GM19455 (cell line): ENCODE measurements around the gene CTBP1.
A peak's percentile ranks its signal among the peaks of the same experiment; 100 is the strongest.

Experiments used
- ATAC-seq: cut with Tn5 transposase; IDR thresholded peaks from one replicate; pipeline ENCODE4 v1.9.1; 2021; ENCODE audit not compliant: unreplicated experiment

Gene CTBP1

DNA sequence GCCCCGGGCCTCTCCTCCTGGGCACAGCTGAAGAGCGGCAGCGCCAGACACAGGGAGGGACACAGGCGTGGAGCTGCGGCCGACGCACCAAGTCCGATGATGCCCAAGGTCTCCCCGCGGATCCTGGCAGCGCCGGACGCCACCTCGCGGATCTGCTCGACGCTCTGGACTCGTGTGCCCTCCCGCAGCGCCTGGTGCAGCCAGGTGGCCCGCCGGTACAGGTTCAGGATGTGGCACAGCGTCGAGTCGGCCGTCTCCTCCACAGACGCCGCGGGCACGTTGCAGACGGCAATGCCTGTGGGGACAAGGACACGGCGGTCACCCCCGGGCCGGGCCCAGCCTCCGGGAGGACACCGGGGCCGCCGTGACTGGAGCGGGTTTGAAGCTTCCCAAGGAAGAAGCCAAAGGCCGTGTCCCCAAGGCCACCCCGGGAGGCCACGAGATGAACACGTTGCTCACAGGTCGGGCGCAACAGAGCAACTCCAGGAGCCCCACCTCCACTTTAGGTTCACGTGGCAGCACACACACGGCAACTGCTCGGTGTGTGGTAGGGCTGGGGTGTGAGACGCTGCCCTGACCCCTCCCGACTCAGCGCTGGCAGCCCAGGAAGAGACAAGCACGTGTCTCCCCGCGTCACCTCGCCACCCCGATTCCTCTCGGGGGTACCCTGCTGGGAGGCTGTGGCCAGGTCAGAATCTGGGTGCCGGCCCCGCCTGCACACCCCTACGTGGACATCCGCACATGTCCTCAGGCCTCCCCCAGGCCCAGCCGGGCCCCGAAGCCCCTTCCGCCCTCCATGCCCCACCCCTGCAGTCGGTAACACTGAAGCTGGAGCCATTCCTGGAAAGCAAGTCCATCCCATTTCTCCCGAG, 23.4 kb downstream of the CTBP1 start:
- ATAC-seq: no peak

DNA sequence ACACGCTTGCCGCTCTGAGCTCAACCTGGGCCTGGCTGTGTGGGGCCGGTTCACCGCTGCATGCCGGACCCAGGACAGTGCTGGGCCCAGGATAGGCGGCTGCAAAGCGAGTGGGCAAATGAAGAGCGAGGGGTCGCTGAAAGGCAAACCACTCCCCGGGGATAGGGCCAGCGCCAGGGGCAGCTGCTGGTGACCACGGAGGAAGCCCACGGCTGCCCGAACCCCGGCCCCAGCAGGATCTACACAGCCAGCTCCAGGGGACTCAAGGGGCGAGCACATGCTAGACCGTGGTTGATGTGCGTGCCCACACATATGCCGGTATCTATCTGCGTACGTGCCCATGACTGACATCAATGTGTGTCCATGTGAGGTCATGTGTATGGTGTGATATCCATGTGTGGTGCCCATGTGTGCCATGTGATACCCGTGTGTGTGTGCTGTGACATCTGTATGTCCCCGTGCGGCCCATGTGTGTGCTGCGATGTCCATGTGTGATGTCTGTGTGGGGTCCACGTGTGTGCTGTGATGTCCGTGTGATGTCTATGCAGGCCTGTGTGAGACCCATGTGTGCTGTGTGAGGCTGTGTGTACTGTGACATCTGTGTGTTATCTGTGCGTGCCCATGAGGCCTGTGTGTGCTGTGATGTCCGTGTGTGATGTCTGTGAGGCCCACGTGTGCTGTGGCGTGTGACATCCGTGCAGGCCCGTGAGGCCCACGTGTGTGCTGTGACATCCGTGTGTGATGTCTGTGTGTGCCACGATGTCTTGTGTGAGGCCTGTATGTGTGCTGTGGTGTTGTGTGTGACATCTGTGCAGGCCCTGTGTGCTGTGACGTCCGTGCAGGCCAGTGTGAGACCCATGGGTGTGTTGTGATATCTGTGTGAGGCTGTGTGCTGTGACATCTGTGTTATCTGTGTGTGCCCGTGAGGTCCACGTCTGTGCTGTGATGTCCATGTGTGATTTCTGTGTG, 24.8 kb downstream of the CTBP1 start:
- ATAC-seq: no peak

DNA sequence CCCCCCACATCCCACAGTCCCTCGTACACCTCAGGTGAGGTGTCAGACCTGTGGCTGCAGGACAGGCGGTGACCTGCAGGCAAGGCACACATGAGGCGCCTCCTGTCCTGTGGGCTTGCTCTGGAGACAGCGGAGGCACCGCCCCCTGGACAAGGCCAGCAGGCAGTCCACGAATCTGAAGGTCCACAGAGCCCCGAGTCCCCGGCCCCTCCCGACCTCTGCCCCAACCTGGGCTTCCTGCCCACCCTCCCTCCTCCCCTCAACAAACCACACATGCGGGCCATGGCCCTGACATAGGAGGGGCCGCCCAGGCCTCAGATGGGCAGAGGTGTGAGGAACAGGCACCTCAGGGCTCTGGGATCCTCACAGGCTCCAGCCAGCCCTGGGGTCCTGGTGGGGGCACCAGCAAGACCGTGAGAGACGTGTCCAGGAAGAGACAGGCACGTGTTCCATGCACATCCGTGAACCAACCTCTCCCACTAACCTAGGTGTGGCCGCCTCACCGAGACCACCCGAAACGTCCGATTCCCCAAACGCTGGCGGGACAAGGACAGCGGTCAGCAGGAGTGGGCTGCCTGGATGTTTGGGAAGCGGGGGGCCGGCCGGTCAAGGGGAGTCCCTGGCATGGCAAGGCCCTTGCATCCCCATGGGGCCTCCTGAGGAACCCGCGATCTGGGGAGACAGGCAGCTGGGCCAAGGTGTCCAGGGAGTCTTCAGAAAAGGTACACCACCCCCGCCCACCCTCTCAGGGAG, 25.8 kb downstream of the CTBP1 start:
- ATAC-seq: no peak

DNA sequence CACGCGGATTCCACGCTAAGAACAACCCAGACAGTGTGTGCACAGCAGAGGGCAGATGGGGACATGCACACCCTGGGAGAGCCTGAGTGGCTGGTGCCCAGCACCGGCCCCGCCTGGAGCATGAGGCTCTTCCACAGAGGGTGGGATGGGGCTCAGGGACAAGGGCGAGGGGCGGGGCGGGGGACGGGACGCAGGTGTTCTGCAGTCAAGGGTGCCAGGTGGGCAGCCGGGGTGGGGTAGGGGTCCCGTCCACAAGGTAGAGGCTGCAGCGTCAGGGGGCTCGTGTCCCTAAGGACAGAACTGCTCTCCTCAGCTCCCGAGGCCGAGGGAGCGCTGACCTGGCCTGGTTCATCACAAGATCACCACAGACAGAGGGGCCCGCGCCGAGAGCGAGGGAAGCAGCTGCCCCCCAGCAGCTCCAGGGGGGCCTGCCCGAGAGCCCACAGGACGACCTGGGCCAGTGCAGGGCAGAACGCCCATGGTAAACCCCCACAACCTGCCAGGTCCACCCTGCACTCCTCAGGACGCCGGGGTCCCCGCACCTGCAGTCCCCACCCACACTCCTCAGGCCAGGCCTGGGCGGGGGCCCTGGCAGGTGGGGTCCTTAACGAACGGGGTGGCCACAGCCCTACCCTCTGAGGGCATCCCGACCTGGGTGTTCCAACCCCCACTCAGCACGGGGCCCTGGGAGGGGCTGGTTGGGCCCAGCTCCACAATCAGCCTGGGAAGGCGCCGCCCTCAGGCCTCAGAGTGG, 26.7 kb downstream of the CTBP1 start:
- no peak for ATAC-seq

DNA sequence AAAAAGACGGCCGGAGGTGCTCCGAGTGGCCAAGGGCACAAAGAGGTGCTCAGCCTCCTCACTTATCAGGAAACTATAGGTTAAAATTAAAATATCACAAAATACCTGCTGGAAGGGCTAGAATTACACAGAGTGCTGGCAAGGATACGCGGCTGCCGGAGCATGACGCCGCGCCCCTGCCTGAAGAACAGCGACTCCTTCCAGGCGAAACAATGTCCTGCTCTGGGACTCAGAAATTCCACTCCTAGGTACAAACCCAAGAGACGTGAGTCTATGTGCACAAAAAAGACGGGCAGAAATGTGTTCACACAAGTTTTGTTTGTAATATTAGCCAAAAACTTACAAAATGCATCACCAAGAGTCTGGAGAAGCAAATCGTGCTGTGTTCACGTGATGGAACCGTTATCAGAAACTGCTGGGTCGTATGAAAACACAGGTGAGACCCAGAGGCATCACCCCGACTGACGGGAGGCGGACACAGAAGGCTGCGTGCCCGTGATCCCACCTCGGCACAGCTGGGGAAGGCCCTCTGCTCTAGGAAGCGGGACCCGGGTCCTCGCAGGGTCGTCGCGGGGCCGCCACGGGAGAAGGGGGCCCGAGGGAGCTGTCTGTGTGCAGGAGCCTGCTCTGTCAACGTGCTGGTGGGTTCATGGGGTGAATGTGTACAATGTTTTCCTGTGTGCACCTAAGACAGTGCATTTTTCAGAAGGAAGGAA, 27.6 kb downstream of the CTBP1 start:
- no peak for ATAC-seq

DNA sequence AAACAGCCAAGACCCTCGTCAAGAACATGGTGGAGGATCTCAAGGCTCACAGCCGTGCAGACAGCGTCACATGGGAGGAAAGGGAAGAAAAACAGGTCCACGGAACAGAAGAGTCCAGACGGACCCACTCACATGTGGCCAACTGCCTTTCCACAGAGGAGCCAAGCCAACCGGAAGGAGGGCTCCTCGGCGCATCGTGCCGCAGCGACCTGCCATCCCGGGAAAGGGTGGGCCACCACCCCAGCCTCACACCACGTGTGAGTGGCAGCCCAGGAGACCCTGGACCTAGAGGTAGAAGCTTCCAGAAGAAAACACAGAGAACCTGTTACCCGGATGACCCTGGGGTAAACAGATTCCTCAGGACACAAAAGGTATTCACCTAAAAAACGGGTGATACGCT, 28.4 kb downstream of the CTBP1 start:
- no peak for ATAC-seq

DNA sequence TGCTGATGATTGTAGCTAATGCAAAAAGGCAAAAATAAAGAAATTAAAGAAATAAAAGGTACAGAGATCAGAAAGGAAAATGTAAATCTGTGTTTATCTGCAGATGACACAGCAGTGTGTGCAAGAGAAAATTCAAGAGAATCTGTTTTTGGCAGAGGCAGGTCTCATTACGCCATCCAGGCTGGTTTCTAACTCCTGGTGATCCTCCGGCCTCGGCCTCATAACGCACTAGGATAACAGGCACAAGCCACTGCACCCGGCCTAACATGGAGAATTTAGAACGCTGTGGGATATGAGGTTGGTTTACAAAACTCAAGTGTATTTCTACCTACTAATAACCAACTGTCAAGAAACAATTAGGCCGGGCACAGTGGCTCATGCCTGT, 29.4 kb downstream of the CTBP1 start:
- ATAC-seq: no peak

DNA sequence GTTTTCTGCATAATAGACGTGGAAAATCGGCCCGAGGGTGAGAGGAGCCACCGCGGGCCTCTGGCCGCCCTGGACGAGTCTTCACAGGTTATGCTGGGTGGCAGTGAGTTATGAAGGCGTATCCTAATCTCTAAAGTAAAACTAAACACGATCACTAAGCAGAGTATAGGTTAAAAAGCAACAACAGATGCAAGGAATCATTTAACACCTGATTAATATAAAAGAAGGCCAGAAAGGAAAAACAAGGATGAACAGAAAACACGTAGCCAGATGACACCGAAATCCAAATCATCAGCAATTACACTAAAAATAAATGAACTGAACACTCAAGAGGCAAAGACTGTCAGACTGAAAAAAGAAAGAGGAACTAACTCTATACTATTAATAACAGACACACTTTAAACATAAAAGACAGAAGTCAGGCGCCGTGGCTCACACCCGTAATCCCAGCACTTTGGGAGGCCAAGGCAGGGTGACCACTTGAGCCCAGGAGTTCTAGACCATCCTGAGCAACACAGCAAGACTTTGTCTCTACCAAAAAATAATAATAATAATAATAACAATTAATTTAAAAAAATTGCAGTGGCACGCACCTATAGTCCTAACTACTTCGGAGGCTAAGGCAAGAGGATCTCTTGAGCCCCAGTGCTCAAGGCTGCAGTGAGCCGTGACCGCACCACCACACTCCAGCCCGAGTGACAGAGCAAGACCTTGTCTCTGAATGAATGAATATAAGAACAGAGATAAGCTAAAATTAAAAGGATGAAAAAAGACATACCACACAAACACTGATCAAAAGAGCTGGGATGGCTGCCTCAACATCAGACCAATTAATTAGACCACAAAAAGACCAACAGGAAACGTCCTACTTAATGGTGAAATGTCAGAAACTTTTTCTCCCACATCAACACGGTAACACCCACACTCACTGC, 30.0 kb downstream of the CTBP1 start:
- peak; percentile 73 for ATAC-seq

DNA sequence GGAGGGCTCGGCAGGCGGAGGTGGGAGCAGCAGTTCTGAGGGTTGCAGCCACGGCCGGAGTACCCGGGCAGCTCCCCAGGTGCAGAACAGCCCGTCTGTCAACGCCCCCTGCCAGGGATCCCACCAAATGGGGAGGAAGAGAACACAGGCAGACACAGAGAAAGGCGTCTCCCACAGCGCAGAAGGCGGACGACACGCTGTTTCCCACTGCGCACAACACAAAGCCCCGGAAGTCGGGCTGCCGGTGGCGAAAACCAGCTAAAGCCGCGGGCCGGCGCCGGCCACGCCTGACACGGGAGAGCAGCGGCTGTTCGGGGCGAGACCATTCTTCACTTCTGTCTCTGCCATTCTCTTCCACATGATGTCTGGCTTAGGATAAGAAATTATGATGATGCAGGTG, 31.6 kb downstream of the CTBP1 start:
- no peak for ATAC-seq

DNA sequence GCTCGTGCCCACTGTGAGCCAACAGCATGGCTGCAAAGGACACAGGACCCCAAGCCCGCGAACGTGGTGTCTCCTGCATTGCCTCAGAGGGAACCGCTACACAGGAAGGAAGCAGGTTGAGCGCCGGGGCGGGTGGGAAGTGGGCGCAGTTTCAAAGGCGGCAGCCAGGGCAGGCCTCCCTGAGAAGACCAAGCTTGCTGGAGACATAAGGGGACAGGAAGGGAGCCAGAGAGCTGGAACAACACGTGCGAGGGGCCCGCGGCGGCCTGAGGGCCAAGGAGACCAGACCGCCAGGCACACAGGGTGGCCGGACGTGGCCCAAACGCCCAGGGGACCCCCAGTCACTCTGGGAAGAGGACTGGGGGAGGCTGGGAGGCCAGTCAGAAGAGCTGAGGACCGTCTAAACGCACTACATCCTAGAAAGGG, 32.0 kb downstream of the CTBP1 start:
- no peak for ATAC-seq

DNA sequence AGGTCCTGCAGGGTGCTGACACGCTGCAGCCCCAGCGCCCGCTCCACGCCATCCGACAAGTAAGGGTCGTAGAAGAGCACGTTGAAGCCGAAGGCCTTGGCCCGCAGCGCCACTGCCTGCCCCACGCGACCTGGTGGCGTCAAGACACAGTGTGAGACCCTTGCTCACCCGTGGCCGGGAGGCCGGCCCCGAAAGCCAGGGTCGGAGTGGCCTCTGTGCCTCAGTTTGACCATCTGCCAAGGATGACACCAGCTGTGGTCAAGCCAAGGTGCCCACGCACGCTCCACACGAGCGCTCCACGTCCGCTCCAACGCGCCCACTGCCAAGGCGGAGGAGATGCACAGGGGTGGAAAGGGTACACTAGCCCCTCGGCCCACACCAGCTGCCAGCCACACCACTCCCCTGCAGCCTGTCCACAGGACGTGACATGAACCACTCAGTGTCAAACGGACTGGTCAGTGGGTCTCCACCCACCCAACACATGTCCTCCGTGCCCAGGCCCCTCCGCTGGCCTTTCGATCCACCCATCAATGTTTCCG, 32.8 kb downstream of the CTBP1 start:
- ATAC-seq: no peak

DNA sequence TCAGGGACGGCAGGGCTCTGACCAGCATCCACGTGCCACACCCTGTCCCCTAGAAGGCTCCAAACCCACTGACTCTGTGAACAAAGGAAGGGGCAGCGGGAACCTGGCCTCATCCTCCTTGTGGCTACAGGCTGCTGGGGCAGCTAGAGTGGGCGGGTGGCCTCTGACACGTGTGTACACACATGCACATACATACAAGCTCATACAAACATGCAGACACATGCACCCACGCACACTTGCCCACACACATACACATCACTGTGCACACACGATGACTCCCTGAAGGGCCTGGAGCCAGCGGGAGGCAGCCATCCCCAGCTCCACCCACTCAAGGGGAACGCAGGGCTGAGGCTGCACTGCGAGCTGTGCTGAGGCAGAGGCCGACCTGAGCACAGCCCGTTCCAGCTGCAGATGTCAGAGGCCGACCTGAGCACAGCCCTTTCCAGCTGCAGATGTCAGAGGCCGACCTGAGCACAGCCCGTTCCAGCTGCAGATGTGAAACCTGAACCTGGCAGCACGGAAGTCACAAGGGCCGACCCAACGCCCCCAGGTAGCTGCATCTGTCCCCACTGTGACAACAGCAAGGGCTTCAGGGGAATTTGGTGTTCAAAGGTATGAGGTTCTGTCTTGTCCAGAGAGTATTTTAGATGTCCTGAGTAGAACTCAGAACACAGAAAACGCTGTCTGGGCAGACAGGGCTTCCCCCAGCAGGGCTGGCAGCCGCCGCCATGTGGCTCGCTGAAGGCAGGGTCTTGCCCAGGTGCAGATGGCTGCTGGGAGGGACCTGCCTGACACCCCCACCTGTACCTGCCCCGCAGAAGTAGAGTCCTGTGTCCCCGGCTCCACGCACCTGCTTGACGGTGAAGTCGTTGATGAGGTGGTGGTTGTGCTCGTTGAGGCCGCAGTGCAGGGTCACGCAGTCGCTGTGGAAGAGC, 33.5 kb downstream of the CTBP1 start:
- peak; percentile 45 for ATAC-seq

DNA sequence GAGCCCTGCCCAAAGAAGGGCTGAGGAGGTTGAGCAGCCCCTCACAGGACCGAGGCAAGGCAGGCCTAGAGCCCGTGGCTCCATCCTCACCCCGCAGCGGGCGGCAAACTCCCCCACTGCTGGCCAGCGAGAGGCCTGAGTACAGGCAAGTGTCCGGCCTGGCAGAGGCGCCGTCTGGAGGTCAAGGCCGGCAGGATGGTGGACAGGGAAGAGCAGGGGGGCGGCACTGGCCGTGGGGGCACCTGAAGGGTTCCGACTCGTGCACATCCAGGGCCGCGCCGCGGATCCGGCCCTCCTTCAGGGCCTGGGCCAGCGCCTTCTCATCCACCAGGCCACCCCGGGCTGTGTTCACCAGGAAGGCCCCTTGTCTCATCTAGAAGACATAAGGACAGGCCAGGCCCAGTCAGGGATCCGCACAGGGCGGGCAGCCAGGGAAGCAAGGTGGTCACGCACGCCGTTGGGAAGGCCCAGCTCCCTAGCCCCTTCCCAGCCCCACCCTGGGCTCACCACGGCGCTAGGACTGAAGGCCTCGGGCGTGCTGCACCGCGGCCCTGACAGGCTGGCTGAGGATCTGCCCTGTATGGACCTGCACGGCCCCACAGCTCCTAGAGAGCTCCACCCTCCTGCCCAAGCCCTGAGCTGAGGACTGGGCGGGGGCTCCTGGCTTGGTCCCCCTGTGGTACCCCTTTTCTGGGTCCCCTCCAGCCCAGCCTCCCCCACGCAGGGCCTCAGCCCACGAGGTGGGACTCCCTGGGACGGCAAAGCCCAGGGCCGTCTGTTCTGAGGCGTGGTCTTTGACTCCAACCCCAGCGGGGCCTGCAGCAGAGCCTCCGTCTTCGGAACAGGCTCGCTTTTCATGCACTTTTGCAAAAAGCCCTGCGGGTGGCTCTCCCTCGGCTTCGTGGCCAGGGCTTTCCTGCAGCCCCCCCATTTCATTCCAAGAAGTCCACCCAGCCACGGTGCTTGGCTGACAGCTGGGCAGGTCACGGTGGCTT, 34.5 kb downstream of the CTBP1 start:
- no peak for ATAC-seq

DNA sequence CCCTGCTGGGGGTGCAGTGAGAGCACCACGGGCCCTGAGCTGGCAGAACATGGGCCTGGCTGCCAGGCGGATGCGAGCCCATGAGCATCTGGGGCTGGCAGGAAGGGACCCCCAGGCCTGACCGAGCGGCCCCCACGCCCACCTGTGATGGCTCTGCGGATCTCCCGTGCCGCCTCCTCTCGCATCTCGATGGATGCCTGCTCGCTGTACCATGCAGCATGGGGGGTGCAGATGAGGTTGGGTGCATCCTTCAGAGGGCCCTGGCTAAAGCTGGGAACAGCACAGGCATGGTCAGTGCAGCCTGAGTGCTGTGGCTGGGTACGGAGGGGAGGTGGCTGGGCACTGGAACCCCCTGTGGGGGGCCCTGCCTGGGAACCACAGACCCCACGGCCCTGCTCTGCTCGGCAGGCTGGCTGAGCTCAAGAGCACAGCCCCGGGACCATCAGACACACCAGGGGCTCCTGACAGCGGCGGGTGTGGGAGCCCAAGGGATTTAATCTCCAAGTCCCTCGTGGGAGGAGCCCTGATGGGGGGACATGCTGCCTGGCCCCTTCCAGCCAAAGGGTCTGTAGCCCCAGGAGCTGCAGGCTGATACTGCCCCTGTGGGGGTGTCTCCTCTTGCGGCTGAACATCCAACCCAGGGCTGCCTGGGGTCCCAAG, 35.5 kb downstream of the CTBP1 start:
- no peak for ATAC-seq

DNA sequence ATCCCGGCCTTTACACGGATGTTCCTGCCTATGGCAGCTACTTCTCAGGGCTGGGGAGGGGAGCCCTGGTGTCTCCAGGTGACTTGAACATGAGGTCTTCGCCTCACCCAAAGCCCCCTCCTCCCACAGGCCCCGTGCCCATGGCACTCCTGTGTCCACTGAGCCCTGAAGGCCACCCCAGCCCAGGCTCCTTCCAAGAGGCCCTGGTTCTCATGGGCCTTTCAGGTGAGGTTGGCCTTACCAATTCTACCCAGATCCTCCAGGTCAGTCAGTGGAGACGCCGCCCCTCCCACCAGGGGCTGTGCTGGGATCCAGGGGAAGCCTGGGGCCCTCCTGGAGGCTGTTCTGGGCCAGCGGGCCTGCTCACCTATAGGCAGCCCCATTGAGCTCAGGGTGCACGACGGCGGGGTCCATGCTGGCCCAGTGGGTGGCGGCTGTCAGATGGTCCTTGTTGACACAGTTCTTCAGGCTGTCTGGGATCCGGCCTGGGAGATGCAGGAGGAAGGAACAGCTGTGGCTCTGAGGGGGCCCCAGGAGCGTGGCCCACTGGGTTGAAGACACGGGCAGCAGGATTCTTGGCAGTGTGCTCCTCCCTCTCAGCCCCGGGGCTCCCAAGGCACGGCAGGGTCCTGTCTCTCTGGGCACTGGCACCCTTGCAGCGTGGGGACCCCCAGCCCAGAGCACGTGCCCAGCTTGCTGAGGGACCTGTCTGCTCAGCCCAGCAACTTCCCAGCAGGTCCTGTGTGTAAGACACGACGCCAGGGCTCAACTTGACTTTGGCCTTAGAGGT, 36.2 kb downstream of the CTBP1 start:
- no peak for ATAC-seq
